PC-9 (cell line): Measurements from ENCODE around the gene FOXN3.

ENCODE experiments used
- CTCF ChIP-seq: fragments of 200-600 bp; sonication (generic); conservative IDR thresholded peaks from 2 replicates; pipeline ENCODE4 v1.6.1; 2017; ENCODE audit warnings: mixed run types, antibody characterized with exemption, mild to moderate bottlenecking, moderate library complexity
- EZH2 ChIP-seq: fragments of 200-600 bp; sonication (generic); IDR thresholded peaks from 2 replicates; pipeline ENCODE4 v1.8.0; 2017; ENCODE audit warnings: antibody characterized with exemption, low read depth

GRCh38 chr14:89384636-89385035 is 32.4 kb downstream of the FOXN3 start:
- TF ChIP-seq CTCF (no peak), EZH2 (no peak)
